GM06990 (cell line): ENCODE results near the gene PPM1B.
"Not testable (repeated sequence)": the region's sequence is repeated elsewhere in the genome, so short reads cannot be mapped to it uniquely, and the experiment has no call there.

ENCODE experiments used
- DNase-seq: peaks from one replicate; pipeline ENCODE4 v3.0.0-alpha.2; 2011; ENCODE audit not compliant: insufficient read length; ENCODE audit errors: extremely low read depth
- H3K27me3 ChIP-seq: replicated peaks from 2 replicates; pipeline ENCODE4 v1.6.0; 2011; ENCODE audit warnings: low read length; ENCODE audit not compliant: control insufficient read depth, insufficient read depth
- H3K36me3 ChIP-seq: 2 replicates; pipeline ENCODE4 v1.5.1; 2011; ENCODE audit warnings: low read length; ENCODE audit not compliant: control insufficient read depth, insufficient read depth
- H3K4me3 ChIP-seq: replicated peaks from 2 replicates; pipeline ENCODE4 v1.5.1; 2011; ENCODE audit warnings: low read depth, mild to moderate bottlenecking, control low read depth, low read length
- TF ChIP-seq, protein P1 (sequence below): IDR thresholded peaks from 2 replicates; pipeline ENCODE4 v1.5.1; 2011; ENCODE audit warnings: low read length, control low read depth, mild to moderate bottlenecking, inconsistent platforms; ENCODE audit not compliant: insufficient read depth, poor library complexity, severe bottlenecking

PPM1B gene

DNA sequence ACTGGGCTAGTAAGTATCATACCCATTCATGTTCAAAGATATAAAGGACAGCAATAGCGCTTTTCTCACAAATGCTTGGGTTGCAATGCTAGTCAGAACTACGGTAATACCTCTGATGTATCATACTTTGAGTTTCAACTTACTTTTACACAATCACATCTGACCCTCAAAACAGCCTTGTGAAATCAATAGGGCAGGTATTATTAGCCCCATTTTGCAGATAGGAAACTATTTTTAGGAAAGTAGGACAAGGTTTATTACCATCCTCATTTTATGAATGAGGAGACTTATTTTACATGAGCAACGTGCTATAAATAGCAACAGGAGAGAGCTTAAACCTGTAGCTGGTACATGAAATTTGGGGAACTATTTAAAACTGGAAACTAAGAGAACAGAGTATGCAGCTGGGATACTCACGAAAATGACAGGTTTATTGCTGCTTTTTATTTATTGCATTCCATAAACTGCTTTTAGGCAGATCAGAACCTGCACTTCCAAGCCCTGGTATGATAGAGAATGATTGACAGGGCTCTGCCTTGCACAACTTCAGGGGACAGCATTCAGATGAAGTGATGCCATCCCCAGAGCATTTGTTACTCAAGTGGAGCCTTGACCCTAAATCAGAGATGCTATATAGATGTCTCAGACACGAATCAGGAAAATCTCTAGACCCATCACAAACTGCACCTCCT lies 42.4 kb upstream of the PPM1B start:
- Histone ChIP-seq H3K36me3 (no peaks in the 10 kb centered on the region), H3K27me3 (no peaks in the 10 kb centered on the region), H3K4me3 (no peak overlapping the region)
- TF ChIP-seq, protein P1, sequence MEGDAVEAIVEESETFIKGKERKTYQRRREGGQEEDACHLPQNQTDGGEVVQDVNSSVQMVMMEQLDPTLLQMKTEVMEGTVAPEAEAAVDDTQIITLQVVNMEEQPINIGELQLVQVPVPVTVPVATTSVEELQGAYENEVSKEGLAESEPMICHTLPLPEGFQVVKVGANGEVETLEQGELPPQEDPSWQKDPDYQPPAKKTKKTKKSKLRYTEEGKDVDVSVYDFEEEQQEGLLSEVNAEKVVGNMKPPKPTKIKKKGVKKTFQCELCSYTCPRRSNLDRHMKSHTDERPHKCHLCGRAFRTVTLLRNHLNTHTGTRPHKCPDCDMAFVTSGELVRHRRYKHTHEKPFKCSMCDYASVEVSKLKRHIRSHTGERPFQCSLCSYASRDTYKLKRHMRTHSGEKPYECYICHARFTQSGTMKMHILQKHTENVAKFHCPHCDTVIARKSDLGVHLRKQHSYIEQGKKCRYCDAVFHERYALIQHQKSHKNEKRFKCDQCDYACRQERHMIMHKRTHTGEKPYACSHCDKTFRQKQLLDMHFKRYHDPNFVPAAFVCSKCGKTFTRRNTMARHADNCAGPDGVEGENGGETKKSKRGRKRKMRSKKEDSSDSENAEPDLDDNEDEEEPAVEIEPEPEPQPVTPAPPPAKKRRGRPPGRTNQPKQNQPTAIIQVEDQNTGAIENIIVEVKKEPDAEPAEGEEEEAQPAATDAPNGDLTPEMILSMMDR = no peak
- DNase-seq = no peak

DNA sequence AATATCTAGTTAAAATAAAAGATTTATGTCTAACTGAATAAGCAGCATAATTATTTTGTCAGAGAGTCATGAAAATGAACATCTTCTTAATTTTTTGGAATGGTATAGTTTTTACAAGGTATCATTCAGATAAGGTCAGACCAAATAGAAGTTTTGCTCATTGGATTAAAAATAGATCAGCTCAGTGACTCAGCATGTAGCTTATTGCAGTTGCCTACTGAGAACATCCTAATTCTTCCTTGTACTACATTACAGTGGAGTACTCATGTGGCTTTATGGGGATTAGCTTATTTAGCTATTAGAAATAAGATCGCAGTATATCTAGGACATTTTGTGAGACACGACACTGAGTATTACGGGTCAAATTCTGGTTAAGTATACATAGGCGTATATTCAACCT lies 38.2 kb upstream of the PPM1B start:
- no peak for DNase-seq
- no peak overlapping the region for H3K4me3 ChIP-seq

DNA sequence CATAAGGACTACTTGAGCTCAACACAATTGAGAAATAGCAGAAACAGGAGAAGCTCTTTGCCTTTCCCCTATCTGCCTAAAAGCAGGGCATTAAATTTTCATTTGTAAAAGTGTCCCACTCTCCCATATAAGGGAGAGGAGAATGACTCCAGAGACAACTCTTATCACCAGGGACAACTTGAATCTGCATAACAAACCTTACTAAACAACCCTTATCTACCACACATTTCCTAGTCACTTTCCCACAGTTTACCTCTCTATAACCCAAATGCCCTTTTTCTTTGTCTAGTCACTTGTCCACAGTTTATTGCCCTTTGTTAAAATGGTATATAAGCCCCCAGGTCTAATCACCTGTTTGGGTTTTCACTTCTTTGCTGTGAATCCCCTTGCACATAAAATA lies 37.5 kb upstream of the PPM1B start:
- TF ChIP-seq, protein P1 = no peak
- DNase-seq = no peak
- H3K27me3 ChIP-seq = no peaks in the 10 kb centered on the region
- no peaks in the 10 kb centered on the region for H3K36me3 ChIP-seq
- no peak overlapping the region for H3K4me3 ChIP-seq

More for the DNA sequence above, 38.2 kb upstream of the PPM1B start:
- no peaks in the 10 kb centered on the region for H3K36me3 ChIP-seq
- no peaks in the 10 kb centered on the region for H3K27me3 ChIP-seq
- TF ChIP-seq, protein P1 = no peak

DNA sequence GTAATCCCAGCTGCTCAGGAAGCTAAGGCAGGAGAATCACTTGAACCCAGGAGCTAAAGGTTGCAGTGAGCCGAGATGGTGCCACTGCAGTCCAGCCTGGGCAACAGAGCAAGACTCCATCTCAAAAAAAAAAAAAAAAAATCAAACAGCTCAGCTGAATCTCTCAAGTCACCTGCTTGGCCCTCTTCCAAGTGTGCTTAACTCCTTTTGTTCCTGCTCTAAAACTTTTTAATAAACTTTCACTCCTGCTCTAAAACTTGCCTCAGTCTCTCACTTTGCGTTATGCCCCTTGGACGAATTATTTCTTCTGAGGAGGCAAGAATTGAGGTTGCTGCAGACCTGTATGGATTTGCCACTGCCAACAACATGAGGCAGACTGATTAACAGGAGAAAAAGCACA lies 35.1 kb upstream of the PPM1B start:
- DNase-seq, H3K27me3 ChIP-seq, H3K4me3 ChIP-seq, H3K36me3 ChIP-seq: not testable (repeated sequence)

DNA sequence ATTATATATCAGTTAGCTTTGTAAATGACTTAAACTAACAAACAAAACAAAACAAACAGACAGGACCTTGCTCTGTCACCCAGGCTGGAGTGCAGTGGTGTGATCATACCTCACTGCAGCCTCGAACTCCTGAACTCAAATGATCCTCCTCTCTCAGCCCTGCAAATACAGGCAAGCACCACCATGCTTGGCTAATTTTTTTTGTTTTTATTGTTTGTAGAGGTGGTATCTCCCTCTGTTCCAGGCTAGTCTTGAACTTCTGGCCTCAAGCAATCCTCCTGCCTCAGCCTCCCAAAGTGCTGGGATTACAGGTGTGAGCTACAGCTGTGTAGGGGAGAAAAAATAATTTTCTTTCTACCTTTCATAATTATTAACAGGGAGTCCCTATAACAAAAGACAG lies 33.8 kb upstream of the PPM1B start:
- no peaks in the 10 kb centered on the region for H3K36me3 ChIP-seq
- DNase-seq = no peak
- H3K4me3 ChIP-seq = no peak overlapping the region
- H3K27me3 ChIP-seq = no peaks in the 10 kb centered on the region; the same call in 1 of the 2 replicates
- TF ChIP-seq, protein P1 = no peak

DNA sequence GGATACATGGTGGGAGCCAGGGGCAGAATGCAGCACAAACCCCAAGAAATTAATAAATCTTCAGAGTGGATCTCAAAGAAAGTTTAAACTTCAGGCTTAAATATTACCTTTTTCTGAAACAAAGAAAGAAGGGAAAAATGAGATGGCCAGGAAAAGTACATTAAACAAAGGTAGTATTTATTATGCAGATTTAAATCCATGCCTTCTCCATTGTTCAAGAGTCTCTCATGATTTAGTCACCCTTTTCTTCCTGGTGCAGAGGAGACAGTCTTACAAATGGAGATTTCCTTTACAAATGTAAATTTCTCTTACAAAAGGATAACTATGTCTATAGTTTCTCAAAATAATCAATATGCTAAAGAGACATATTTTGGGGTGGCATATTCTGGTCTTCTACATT lies 33.4 kb upstream of the PPM1B start:
- TF ChIP-seq, protein P1 = no peak
- Histone ChIP-seq H3K36me3 (no peaks in the 10 kb centered on the region), H3K27me3 (no peaks in the 10 kb centered on the region; the same call in 1 of the 2 replicates), H3K4me3 (no peak overlapping the region)
- DNase-seq = no peak
